Measurements from ENCODE around the gene ANKRD26.

The ANKRD26 gene

GRCh38 chr10:27022048-27022447, 78.2 kb downstream of the ANKRD26 start:
- H3K4me3 ChIP-seq (ENCODE audit: low read depth, low read length) = no peak overlapping the region

- H3K4me3 ChIP-seq (ENCODE audit: low read depth, low read length) = no peak overlapping the region
These were observed 80.1 kb downstream of the ANKRD26 start for GRCh38 chr10:27020243-27020642.

- no peak overlapping the region for H3K4me3 ChIP-seq (ENCODE audit: low read depth, low read length)
These were observed 80.5 kb downstream of the ANKRD26 start for GRCh38 chr10:27019827-27020226.

- H3K4me3 ChIP-seq (ENCODE audit: low read depth, low read length) = no peak overlapping the region
These were observed 102.7 kb downstream of the ANKRD26 start for GRCh38 chr10:26997610-26998009.

- H3K4me3 ChIP-seq (ENCODE audit: low read depth, low read length) = no peak overlapping the region
These were observed 105.6 kb downstream of the ANKRD26 start for GRCh38 chr10:26994743-26995142.

- no peak overlapping the region for H3K4me3 ChIP-seq (ENCODE audit: low read depth, low read length)
These were observed 112.4 kb downstream of the ANKRD26 start for GRCh38 chr10:26987851-26988250.

GRCh38 chr10:26983156-26983555, 117.1 kb downstream of the ANKRD26 start:
- no peak overlapping the region for H3K4me3 ChIP-seq (ENCODE audit: low read depth, low read length)

- no peak overlapping the region for H3K4me3 ChIP-seq (ENCODE audit: low read depth, low read length)
These were observed 118.2 kb downstream of the ANKRD26 start for GRCh38 chr10:26982058-26982457.

GRCh38 chr10:26981232-26981824, 119.0 kb downstream of the ANKRD26 start:
- H3K4me3 ChIP-seq (ENCODE audit: low read depth, low read length) = no peak overlapping the region

GRCh38 chr10:26978519-26978918, 121.8 kb downstream of the ANKRD26 start:
- H3K4me3 ChIP-seq (ENCODE audit: low read depth, low read length) = no peak overlapping the region

GRCh38 chr10:26977635-26978034, 122.7 kb downstream of the ANKRD26 start:
- no peak overlapping the region for H3K4me3 ChIP-seq (ENCODE audit: low read depth, low read length)

GRCh38 chr10:26970667-26971066, 129.6 kb downstream of the ANKRD26 start:
- no peak overlapping the region for H3K4me3 ChIP-seq (ENCODE audit: low read depth, low read length)

GRCh38 chr10:26969145-26969926, 131.0 kb downstream of the ANKRD26 start:
- H3K4me3 ChIP-seq (ENCODE audit: low read depth, low read length) = no peak overlapping the region

GRCh38 chr10:26962835-26963234, 137.5 kb downstream of the ANKRD26 start:
- no peak overlapping the region for H3K4me3 ChIP-seq (ENCODE audit: low read depth, low read length)

GRCh38 chr10:26960308-26960707, 140.0 kb downstream of the ANKRD26 start:
- no peak overlapping the region for H3K4me3 ChIP-seq (ENCODE audit: low read depth, low read length)

- no peak overlapping the region for H3K4me3 ChIP-seq (ENCODE audit: low read depth, low read length)
These were observed 140.5 kb downstream of the ANKRD26 start for GRCh38 chr10:26959841-26960240.

Measured in iPS-11a (cell line).